Effector memory CD4-positive, alpha-beta T cell (primary cell): ENCODE measurements around the gene BCL7A.

Experiments used
- DNase-seq, 3 donors: peaks; one replicate each; pipeline ENCODE4 v3.0.0-alpha.2; 2020
- H3K27ac ChIP-seq: 2 replicates; pipeline ENCODE4 v1.7.0; 2013; ENCODE audit warnings: mild to moderate bottlenecking, low read length, moderate library complexity; ENCODE audit not compliant: insufficient read depth, poor library complexity, severe bottlenecking
- H3K27me3 ChIP-seq: replicated peaks from 2 replicates; pipeline ENCODE4 v1.7.0; 2013; ENCODE audit warnings: mild to moderate bottlenecking, low read length; ENCODE audit not compliant: insufficient read depth, control insufficient read depth, poor library complexity, severe bottlenecking
- H3K36me3 ChIP-seq: 2 replicates; pipeline ENCODE4 v1.7.0; 2013; ENCODE audit warnings: mild to moderate bottlenecking, low read length, moderate library complexity; ENCODE audit not compliant: control insufficient read depth, insufficient read depth
- H3K4me1 ChIP-seq: 2 replicates; pipeline ENCODE4 v1.7.0; 2013; ENCODE audit warnings: low read length, mild to moderate bottlenecking; ENCODE audit not compliant: control insufficient read depth, insufficient read depth, poor library complexity, severe bottlenecking
- H3K4me3 ChIP-seq: 2 replicates; pipeline ENCODE4 v1.7.0; 2013; ENCODE audit warnings: low read length, low read depth, mild to moderate bottlenecking; ENCODE audit not compliant: insufficient read depth, poor library complexity, severe bottlenecking
- H3K9me3 ChIP-seq: 2 replicates; pipeline ENCODE4 v1.7.0; 2013; ENCODE audit warnings: mild to moderate bottlenecking, low read length, moderate library complexity; ENCODE audit not compliant: control insufficient read depth

BCL7A gene

DNA sequence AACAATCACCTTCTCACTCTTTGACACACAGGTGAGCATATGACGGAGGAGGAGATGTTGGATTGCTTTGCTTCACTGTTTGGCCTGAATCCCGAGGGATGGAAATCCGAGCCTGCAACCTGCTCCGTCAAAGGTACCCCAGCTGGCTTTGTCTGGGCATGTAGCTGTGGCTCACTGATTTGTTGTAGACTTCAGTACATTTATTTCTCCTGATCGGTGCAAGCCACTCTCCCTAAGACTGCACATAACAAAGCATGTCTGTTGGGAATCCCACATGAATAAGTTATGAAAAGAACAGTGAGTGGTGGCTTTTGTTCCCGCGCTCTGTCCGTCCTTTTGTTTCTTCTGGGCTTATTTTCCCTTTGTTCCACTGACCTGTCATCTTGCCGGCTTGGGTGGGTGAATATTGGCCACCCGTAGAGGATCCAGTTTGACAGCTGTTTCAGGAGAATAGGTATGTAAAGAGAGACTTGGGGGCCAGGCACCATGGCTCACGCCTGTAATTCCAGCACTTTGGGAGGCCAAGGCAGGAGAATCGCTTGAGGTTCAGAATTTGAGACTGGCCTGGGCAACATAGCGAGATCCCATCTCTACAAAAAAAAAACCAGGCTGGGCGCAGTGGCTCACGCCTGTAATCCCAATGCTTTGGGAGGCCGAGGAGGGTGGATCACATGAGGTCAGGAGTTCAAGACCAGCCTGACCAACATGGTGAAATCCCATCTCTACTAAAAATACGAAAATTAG is 20.0 kb upstream of the BCL7A start:
- Histone ChIP-seq H3K4me3 (no peak overlapping the region), H3K4me1 (peaks cover 19% of the 10 kb centered on the region), H3K27me3 (no peaks in the 10 kb centered on the region), H3K9me3 (no peaks in the 10 kb centered on the region), H3K36me3 (no peaks in the 10 kb centered on the region), H3K27ac (no peak overlapping the region)
- no peak for DNase-seq

DNA sequence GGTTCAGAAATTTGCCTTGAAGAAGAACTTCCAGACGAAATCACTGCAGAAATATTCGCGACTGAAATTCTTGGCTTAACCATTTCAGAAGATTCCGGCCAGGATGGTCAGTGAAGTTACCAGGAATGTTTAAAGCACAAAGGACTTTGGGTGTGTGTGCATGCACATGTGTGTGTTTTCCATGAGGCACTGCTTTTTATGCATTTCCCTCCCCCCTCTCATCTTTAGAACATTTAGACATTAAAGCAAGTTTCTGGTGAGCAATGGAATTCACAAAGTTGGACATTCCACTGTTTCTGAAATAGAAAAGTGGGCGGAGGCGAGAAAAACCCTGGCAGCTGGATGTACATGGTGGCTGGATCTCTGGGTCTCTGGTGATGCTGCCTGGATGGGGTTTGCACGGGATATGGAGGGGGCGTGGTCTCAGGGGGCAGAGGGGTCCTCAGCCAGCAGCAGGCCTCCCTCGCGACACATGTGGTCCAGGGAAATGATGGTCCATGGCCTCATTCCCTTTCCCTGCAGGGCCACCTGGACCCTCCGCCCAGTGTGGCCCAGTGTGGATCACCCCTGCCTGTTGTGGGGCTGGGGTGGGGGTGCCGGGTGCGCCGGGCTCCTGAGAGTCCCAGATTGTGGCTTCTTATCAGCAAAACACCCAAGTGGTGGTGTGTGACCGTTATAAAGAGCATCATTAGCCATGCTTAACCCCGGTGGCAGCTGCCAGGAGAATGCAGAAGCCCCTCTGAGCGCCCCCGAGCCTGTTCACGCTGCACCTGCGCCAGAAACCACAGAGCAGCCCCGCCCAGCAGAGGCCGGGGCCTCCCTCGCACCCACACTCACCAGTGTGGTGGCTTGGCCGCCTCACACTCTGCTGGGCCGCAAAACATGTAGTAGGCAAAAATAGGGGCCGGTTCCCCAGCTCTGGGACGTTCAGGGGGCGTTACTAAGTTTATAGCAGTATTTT is 17.8 kb upstream of the BCL7A start:
- peaks cover 22% of the 10 kb centered on the region for H3K4me1 ChIP-seq
- no peaks in the 10 kb centered on the region for H3K9me3 ChIP-seq
- no peak for DNase-seq
- no peaks in the 10 kb centered on the region for H3K27me3 ChIP-seq
- no peak overlapping the region for H3K27ac ChIP-seq
- no peaks in the 10 kb centered on the region for H3K36me3 ChIP-seq
- H3K4me3 ChIP-seq: no peak overlapping the region

DNA sequence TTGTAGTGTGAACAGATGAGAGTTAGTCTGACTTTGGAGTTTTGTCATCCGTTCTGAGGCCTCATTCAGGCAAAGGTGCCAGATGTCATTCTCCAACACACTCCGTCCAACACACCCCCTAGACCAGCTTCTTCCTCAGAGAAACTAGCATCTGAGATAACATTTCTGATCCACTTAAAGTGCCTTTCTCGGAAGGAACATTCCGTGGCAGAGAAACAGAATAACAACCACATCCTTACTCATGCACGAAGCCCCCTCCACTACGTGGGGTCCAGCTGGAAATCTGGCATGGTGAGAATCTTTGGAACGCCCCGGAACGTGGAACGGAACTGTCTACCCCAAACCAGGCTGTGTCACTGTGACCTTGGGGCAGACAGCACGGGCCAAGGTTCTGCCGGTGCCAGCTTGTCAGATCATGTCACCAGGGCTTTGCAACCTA is 17.0 kb upstream of the BCL7A start:
- Histone ChIP-seq H3K4me3 (no peak overlapping the region), H3K27me3 (no peaks in the 10 kb centered on the region), H3K36me3 (no peaks in the 10 kb centered on the region), H3K9me3 (no peaks in the 10 kb centered on the region), H3K4me1 (peaks cover 22% of the 10 kb centered on the region), H3K27ac (no peak overlapping the region)
- DNase-seq: no peak

DNA sequence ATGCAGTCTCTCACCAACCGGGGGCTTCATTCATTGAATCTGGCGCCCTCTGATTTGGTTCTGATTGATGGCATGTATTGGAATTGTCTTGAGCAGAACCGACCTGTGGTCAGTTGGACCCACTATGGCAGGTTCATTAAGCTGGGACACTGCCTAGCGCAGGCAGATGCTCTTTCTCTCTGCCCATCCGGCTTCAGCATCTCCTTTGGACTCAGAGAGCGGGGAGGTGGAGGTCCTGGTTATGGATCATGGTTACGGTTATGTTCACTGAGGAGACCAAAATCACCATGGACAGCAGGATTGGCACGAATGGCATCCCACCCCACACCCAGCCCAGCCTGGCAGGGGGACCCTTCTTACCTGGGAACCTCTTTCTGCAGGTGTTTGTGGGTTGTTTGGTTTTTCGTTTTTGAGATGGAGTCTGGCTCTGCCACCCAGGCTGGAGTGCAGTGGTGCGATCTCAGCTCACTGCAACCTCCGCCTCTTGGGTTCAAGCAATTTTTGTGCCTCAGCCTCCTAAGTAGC is 16.4 kb upstream of the BCL7A start:
- Histone ChIP-seq H3K27ac (no peak overlapping the region), H3K9me3 (no peaks in the 10 kb centered on the region), H3K4me3 (no peak overlapping the region), H3K27me3 (no peaks in the 10 kb centered on the region), H3K4me1 (peaks cover 22% of the 10 kb centered on the region), H3K36me3 (no peaks in the 10 kb centered on the region)
- DNase-seq: no peak

DNA sequence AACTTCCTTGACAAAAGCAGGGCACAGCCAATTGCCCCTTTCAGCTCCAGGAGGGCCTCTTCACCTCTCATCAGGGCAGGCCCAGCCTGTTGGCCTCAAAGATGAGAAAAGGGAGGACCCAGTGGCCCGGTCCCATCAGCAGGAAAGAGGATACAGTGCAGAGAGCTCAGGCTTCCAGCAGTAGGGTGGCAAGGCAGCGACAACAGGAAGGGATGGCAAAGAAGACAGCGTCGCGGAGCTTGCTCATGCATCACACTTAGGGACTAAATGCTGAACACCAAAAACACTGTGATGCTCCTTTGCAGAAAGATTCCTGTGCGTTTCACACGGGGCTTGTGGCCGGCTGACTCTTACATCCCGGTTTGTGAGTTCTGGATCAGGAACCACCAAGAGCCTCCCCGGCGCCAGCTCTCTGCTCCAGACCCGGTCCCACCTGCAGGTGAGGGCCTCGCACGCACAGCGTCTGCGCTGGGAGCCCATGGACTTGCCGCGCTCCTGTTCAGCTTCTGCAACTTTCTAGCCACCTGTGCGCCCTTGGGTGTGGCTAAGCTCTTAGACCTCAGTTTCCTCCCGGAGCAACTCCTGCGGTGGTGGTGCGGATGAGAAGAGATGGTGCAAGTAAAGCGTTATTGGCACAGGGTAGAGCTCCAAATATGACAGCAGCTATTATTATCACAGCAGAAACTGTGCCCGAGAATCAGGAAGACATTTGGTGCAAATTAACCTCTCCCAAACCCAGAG is 15.3 kb upstream of the BCL7A start:
- no peak for DNase-seq
- Histone ChIP-seq H3K27ac (no peak overlapping the region), H3K4me1 (peaks cover 22% of the 10 kb centered on the region), H3K27me3 (no peaks in the 10 kb centered on the region), H3K36me3 (no peaks in the 10 kb centered on the region), H3K4me3 (peak overlapping the region; percentile 16), H3K9me3 (no peaks in the 10 kb centered on the region)

DNA sequence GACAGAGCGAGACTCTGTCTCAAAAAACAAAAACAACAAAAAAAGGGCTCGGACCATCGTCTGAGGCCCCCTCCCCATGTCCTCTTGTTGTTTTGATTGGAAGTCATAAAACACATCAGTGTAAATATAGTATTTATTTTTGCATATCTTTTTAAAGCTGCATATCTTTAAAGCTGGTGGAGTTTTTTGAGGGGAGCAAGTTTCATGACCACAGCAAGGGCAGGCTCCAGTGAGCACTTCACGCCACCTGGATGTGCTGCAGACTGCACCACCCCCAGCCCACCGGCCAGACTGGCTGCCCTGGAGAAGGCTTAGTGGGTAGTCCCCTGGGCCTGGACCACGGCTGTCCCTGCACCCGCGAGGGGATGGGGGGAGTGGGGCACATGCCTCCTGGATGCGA is 11.9 kb upstream of the BCL7A start:
- H3K4me3 ChIP-seq: no peak overlapping the region
- no peak for DNase-seq
- H3K9me3 ChIP-seq: no peaks in the 10 kb centered on the region
- no peaks in the 10 kb centered on the region for H3K36me3 ChIP-seq
- H3K27me3 ChIP-seq: no peaks in the 10 kb centered on the region
- peaks cover 13% of the 10 kb centered on the region for H3K4me1 ChIP-seq
- no peak overlapping the region for H3K27ac ChIP-seq

DNA sequence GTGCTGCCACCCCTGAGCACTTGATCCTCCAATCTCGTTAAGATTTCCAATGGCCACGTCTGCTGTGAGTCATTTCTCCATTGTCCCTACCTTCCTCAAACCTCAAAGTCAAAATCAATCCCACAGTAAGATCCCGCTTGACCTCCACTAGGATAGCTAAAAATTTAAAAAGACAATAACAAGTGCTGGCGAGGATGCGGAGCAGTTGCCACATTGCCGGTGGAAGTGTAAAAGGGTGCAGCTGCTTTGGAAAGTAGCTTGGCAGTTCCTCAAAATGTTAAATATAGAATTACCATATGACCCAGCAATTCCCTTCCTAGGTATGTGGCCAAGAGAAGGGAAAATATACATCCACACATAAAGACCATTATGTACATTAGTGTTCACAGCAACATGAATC is 9.5 kb upstream of the BCL7A start:
- Histone ChIP-seq H3K9me3 (no peaks in the 10 kb centered on the region), H3K36me3 (no peaks in the 10 kb centered on the region), H3K27me3 (no peaks in the 10 kb centered on the region), H3K27ac (no peak overlapping the region), H3K4me3 (no peak overlapping the region), H3K4me1 (no peaks in the 10 kb centered on the region)
- no peak for DNase-seq

DNA sequence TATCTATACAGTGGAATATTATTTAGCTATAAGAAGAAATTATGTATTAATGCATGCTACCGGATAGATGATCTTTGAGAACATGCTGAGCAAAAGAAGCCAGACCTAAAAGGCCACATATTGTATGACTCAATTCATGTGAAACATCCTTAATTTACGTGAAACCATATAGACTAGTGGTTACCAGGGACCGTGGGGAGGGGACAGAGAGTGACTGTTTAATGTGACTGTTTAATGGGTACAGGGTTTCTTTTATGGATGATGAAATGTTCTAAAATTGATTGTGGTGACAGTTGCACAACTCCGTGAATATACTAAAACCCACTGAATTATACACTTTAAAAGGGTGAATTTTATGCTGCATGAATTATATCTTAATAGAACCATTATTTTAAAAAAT is 8.5 kb upstream of the BCL7A start:
- H3K36me3 ChIP-seq: no peaks in the 10 kb centered on the region
- H3K4me1 ChIP-seq: no peaks in the 10 kb centered on the region
- no peaks in the 10 kb centered on the region for H3K9me3 ChIP-seq
- DNase-seq: no peak
- H3K27me3 ChIP-seq: no peaks in the 10 kb centered on the region
- no peak overlapping the region for H3K27ac ChIP-seq
- H3K4me3 ChIP-seq: no peak overlapping the region

DNA sequence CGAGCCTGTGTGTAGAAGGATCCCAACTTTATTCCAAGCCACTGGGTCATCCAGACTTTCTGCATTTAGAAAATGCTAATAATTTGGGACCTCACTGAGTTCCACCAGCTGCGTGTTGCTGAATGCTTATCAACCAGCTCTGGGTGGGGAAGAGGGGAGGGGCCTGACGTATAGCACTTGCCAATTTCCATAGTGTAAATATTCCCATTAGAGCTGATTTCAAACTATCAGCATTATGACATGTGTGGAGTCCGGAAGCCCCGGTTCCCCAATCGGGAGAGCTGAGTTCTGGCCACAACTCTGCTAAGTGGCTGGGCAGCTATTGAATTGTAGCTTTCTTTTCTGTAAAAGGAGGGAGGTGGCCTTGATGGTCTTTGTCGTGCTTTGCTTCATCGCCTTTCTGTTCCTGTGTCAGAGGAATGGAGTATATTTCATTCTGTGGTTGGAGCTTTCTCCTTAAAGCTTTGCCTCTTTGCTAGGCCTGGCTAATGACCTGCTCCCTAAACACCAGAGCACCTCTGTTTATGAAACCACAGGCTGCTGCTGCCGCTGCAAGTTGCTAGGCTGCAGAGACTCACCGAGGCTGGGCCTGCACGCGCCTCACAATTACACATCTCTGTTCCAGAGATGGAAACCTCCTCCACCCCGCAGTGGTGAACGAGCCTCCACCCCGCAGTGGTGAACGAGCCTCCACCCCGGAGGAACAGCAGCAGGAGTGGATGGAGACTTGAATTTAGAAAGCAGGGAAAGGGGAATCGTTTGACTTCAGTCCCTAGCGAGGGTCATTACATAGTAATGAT is 7.7 kb upstream of the BCL7A start:
- Histone ChIP-seq H3K36me3 (no peaks in the 10 kb centered on the region), H3K27ac (no peak overlapping the region), H3K4me1 (no peaks in the 10 kb centered on the region)

More for the DNA sequence above, 7.7 kb upstream of the BCL7A start:
- Histone ChIP-seq H3K9me3 (no peaks in the 10 kb centered on the region), H3K4me3 (no peak overlapping the region), H3K27me3 (no peaks in the 10 kb centered on the region)
- DNase-seq: no peak
